Lung (tissue), 12 donors: ENCODE data around the gene SLC49A3. TPM values are rescaled to one million over a fixed set of nuclear protein-coding genes. Genes with fewer than 3 reads are reported as not detected.
A peak's percentile ranks its signal among the peaks of the same experiment; 100 is the strongest.

Experiments used
- ATAC-seq: fragments of 200-7000 bp; cut with Tn5 transposase; one replicate; pipeline ENCODE4 v1.9.1; 2020; ENCODE audit warnings: moderate number of reproducible peaks; ENCODE audit not compliant: insufficient read depth, low FRiP score
- DNase-seq, 3 donors: peaks; one replicate each; pipeline ENCODE4 v3.0.0-alpha.2; 2013 to 2017
- H3K27ac ChIP-seq, 2 donors: one replicate each; pipeline ENCODE4 v1.5.1; 2013; ENCODE audit warnings: mild to moderate bottlenecking in 2 of 2, moderate library complexity in 2 of 2, control low read depth in 1 of 2, inconsistent platforms in 1 of 2, low read depth in 1 of 2, low read length in 1 of 2
- H3K27me3 ChIP-seq, 3 donors: one replicate each; pipeline ENCODE4 v1.5.1; 2013; ENCODE audit warnings: low read length in 2 of 3; ENCODE audit not compliant: control insufficient read depth in 3 of 3, insufficient read depth in 3 of 3
- H3K36me3 ChIP-seq, 4 donors: one replicate each; pipeline ENCODE4 v1.5.1; 2013; ENCODE audit warnings: low read length in 4 of 4, mild to moderate bottlenecking in 1 of 4, moderate library complexity in 1 of 4; ENCODE audit not compliant: control insufficient read depth in 4 of 4, insufficient read depth in 4 of 4
- H3K4me1 ChIP-seq, 5 donors: one replicate each; pipeline ENCODE4 v1.5.1; 2013; ENCODE audit warnings: low read length in 5 of 5, mild to moderate bottlenecking in 2 of 5, moderate library complexity in 1 of 5; ENCODE audit not compliant: control insufficient read depth in 5 of 5, insufficient read depth in 5 of 5
- H3K4me3 ChIP-seq: one replicate; pipeline ENCODE4 v1.5.1; 2013; ENCODE audit warnings: mild to moderate bottlenecking, control low read depth, moderate library complexity
- H3K9ac ChIP-seq, 2 donors: one replicate each; pipeline ENCODE4 v1.5.1; 2013; ENCODE audit warnings: low read length in 2 of 2, control low read depth in 1 of 2; ENCODE audit not compliant: insufficient read depth in 1 of 2
- H3K9me3 ChIP-seq, 4 donors: one replicate each; pipeline ENCODE4 v1.5.1; 2013; ENCODE audit warnings: low read length in 3 of 4, mild to moderate bottlenecking in 1 of 4, moderate library complexity in 1 of 4; ENCODE audit not compliant: control insufficient read depth in 4 of 4, insufficient read depth in 3 of 4
- CTCF ChIP-seq: IDR thresholded peaks from 2 replicates; pipeline ENCODE4 v1.5.1; 2012; ENCODE audit warnings: mild to moderate bottlenecking; ENCODE audit errors: control extremely low read depth, extremely low read depth
- WGBS, 2 donors: extraction: QIAGEN DNeasy Blood & Tissue Kit; methylation state at CpG; one replicate each; pipeline ENCODE4 v1.1.7; 2013; 5-methylcytosine and 5-hydroxymethylcytosine counted together
- polyA plus RNA-seq, 2 donors: library from polyadenylated mRNA; stranded (reverse); fragments of 200-250 nt; gene quantifications; one replicate each; pipeline ENCODE4 v1.2.1, GENCODE V29; 2013
- total RNA-seq, 2 donors: library from RNA; depleted of rRNA in 1 of 2; stranded (reverse); fragments of >200 nt in 1 of 2; gene quantifications; one replicate each; pipeline ENCODE4 v1.2.1, GENCODE V29; 2014 to 2021
- donor health status: control.
- donor health status: control.
- donor health status: Bipolar disorder and iron deficiency.
- donor health status: healthy.
- donor health status: DM: yes; HTN: yes; CAD: no.

Gene SLC49A3
- total and polyA plus RNA-seq, 4 donors = 8.2 to 35.1 (median 17.7) TPM

GRCh38 chr4:729336-730315 is 40.7 kb upstream of the SLC49A3 start:
- H3K9ac ChIP-seq = no peak overlapping the region
- H3K27me3 ChIP-seq = no peaks in the 10 kb centered on the region
- 94% methylated on average over 20 of the region's 20 CpGs for WGBS, 2 donors
- DNase-seq (no peak), ATAC-seq (no peak)
- no peak overlapping the region for H3K27ac ChIP-seq
- TF ChIP-seq CTCF = no peak
- peaks cover 0 to 3% (median 0%) of the 10 kb centered on the region in 4 donors for H3K9me3 ChIP-seq
- H3K36me3 ChIP-seq = peaks cover 2 to 30% (median 18%) of the 10 kb centered on the region in 4 donors
- peaks cover 0 to 5% (median 0%) of the 10 kb centered on the region in 5 donors for H3K4me1 ChIP-seq
- no peak overlapping the region for H3K4me3 ChIP-seq

GRCh38 chr4:727576-727975 is 38.6 kb upstream of the SLC49A3 start:
- Histone ChIP-seq H3K27me3 (no peaks in the 10 kb centered on the region), H3K9me3 (peaks cover 0 to 3% (median 0%) of the 10 kb centered on the region in 4 donors), H3K36me3 (peaks cover 0 to 20% (median 13%) of the 10 kb centered on the region in 4 donors), H3K9ac (no peak overlapping the region), H3K27ac (no peak overlapping the region), H3K4me3 (no peak overlapping the region), H3K4me1 (peaks cover 0 to 5% (median 0%) of the 10 kb centered on the region in 5 donors)
- DNase-seq (no peak), ATAC-seq (no peak)
- WGBS, 2 donors = 78 to 79% methylated on average over 6 of the region's 6 CpGs
- no peak for TF ChIP-seq CTCF

DNA sequence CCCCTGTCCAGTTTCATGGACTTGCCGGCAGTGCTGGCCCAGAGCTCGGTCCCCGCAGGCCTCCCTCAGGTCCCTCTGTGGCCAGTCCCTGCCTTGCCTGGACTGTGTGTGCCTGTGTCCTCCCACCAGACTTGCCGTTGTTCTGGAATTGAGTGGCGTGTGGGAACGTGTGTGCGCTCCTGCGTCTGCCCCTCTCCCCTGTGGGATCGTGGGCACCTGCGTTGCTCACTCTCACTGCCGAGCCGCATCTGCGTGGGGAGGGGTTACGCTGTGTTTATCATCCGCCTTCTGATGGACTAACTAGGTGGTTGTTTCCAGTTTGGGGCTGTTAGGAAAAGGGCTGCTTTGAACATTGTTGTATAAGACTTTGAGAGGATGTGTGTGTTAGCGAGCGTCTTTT is 37.9 kb upstream of the SLC49A3 start:
- H3K27me3 ChIP-seq = no peaks in the 10 kb centered on the region
- DNase-seq (no peak), ATAC-seq (no peak)
- WGBS, 2 donors = 73 to 78% methylated on average over 17 of the region's 17 CpGs
- peaks cover 0 to 21% (median 13%) of the 10 kb centered on the region in 4 donors for H3K36me3 ChIP-seq
- peaks cover 0 to 9% (median 0%) of the 10 kb centered on the region in 5 donors for H3K4me1 ChIP-seq
- H3K9ac ChIP-seq = no peak overlapping the region
- H3K27ac ChIP-seq = peak overlapping the region in 1 of 2 donors; percentile 1
- H3K9me3 ChIP-seq = peaks cover 0 to 3% (median 0%) of the 10 kb centered on the region in 4 donors
- no peak overlapping the region for H3K4me3 ChIP-seq
- no peak for TF ChIP-seq CTCF
